ENCODE data around the gene HMCN2.

The HMCN2 gene

GRCh38 chr9:130458027-130458803 lies 192.7 kb downstream of the HMCN2 start:
- DNase-seq = no peak

GRCh38 chr9:130458804-130459067 lies 193.2 kb downstream of the HMCN2 start:
- no peak for DNase-seq

- DNase-seq = no peak
These were observed 193.6 kb downstream of the HMCN2 start for GRCh38 chr9:130459151-130459550.

- DNase-seq = no peak
These were observed 194.5 kb downstream of the HMCN2 start for GRCh38 chr9:130459941-130460669.

GRCh38 chr9:130461218-130461630 lies 195.7 kb downstream of the HMCN2 start:
- DNase-seq = peak; percentile 72

- DNase-seq = no peak
These were observed 196.2 kb downstream of the HMCN2 start for GRCh38 chr9:130461731-130462130.

- no peak for DNase-seq
These were observed 197.4 kb downstream of the HMCN2 start for GRCh38 chr9:130462685-130463540.

- DNase-seq = no peak
These were observed 198.5 kb downstream of the HMCN2 start for GRCh38 chr9:130463763-130464745.

- DNase-seq = no peak
These were observed 200.0 kb downstream of the HMCN2 start for GRCh38 chr9:130465383-130466096.

GRCh38 chr9:130466537-130467217 lies 201.1 kb downstream of the HMCN2 start:
- no peak for DNase-seq

- no peak for DNase-seq
These were observed 201.8 kb downstream of the HMCN2 start for GRCh38 chr9:130467316-130467715.

- DNase-seq = no peak
These were observed 203.0 kb downstream of the HMCN2 start for GRCh38 chr9:130468566-130468965.

GRCh38 chr9:130470269-130470668 lies 204.7 kb downstream of the HMCN2 start:
- DNase-seq = no peak

GRCh38 chr9:130470950-130471349 lies 205.4 kb downstream of the HMCN2 start:
- DNase-seq = no peak

GRCh38 chr9:130471411-130472183 lies 206.0 kb downstream of the HMCN2 start:
- DNase-seq = no peak

- DNase-seq = no peak
These were observed 206.7 kb downstream of the HMCN2 start for GRCh38 chr9:130472184-130472705.

- no peak for DNase-seq
These were observed 207.4 kb downstream of the HMCN2 start for GRCh38 chr9:130473009-130473408.

- DNase-seq = no peak
These were observed 208.0 kb downstream of the HMCN2 start for GRCh38 chr9:130473566-130473965.

- DNase-seq = no peak
These were observed 208.5 kb downstream of the HMCN2 start for GRCh38 chr9:130474106-130474505.

- no peak for DNase-seq
These were observed 210.7 kb downstream of the HMCN2 start for GRCh38 chr9:130476151-130476730.

Data from activated naive CD4-positive, alpha-beta T cell treated with Interleukin-2 at 50 U/mL for 16 hours (primary cell).